DLD1 (cell line): ENCODE measurements around the gene CYB561.

Experiments
- in situ Hi-C: cut with HindIII; loops from 2 replicates; pipeline ENCODE4 v1.10.0; 2017; ENCODE audit warnings: low sequenced_read_pairs

The CYB561 gene

DNA sequence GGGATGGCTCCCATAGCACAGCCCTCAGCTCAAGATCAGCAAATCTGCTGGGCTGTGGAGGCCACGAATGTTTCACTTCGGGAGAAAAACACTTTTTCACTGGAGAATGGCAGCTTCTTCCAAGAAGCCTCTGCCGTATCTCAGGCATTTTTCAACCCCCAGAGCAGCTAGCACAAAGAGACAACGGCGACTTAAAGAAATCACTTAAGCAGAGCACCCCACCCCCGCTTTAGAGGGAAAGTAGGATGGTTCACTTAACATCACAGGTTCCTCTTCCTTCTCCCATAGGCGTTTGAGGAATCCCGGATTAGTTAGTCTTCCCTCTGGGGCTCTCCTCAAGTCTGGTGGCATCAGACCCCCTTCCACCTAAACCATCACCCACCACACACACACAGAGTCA, 27.6 kb downstream of the CYB561 start:
- in situ Hi-C loops: loop anchor here (10.0 kb wide), 1 partner anchor 414 kb away; no protein-coding TSS in a partner anchor

DNA sequence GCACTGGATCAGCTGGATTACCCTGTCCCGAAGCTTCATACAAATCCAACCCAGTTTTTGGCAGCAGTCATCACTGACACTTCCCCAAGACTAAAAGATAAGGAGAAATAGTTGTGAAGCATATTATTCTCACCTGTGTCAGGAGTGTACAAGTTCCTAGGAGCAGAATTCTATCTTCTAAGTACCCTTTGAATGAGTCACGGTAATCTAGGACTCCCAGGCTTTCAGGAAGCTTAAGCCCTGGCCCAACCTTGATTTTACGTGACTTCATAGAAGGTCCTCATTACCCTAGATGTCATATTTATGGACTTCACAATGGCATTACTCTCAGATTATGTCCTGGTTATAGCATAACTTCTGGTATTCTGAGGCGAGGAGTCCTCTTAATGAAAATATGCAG, 31.9 kb downstream of the CYB561 start:
- in situ Hi-C loops: loop anchor here (10.0 kb wide), 1 partner anchor 409 kb away; no protein-coding TSS in a partner anchor

DNA sequence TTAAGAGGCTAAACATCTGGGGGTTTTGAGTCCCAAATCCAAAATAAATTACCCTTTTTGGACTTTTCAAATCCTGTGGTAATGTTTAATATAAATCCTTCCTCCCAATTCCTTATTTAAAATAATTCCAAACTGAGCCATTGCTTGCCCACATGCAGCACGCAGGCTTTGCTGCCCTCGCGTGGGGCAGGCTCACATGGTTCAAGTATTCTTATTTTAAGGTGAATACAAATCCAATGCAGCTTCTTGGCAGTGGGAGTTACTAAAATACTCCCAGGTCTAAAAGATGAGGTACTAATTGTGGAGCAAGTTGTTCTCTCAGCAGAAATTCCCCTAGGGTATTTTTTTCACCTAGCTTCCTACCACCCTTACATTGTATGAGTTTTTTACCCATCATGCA, 33.0 kb downstream of the CYB561 start:
- in situ Hi-C loops: loop anchor here (10.0 kb wide), 1 partner anchor 408 kb away; no protein-coding TSS in a partner anchor

- in situ Hi-C loops: loop anchor here (10.0 kb wide), 1 partner anchor 407 kb away; no protein-coding TSS in a partner anchor
Observed at GRCh38 chr17:63412234-63412633, 33.9 kb downstream of the CYB561 start.

GRCh38 chr17:63407741-63408330, 38.3 kb downstream of the CYB561 start:
- in situ Hi-C loops: no loop called here

DNA sequence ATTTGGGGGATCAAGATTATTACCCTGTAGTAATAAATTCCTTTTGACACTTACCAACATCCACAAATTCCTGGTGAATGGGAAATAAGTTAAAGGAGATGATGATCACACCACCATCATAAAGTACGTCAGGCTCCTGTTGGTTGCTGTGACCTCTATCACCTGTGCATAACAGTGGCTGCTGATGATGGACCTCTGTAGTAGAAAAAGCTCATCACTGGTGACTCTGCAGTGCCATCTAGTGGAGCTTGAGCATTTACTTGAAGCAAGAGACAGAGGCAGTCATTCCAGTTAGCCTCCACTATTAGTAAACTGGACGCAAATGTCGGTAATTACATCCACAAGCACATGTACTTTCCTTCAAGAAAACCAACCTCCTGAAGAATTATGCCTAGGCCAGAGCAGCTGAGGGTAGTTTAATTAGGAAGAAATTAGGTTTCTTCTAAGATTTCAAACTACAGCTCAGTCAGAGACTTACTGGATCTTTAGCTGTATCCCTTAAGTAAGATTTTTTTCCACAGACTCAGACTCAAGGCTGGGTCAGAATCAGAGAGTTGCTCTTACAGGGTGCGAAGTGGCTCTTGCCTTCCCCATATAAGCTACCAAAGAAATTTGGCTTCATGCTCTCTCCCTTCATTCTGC, 39.3 kb downstream of the CYB561 start:
- in situ Hi-C loops: no loop called here

DNA sequence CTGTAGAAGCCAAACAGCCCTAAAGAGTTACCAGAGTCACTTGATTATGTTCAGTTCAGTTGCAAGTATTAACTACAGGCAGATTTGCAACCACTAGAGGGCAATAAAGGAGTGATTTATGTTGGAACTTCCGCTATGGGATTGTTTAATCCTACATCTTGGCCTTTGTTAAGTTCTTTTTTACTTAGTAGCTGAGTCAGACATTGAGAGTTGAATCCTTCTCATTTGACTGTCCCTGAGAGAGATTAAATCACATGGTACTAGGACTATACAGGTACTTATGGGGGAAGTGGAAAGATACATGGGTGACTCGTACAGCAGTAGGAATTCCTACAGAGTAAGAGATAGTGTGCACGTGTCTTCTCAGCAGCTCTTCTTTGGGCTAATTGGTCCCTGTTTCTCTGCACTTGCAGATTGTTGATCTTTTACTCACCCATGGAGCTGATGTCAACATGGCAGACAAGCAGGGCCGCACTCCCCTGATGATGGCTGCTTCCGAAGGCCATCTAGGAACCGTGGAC, 40.3 kb downstream of the CYB561 start:
- in situ Hi-C loops: no loop called here

- in situ Hi-C loops: no loop called here
Observed at GRCh38 chr17:63405020-63405419, 41.1 kb downstream of the CYB561 start.

GRCh38 chr17:63402431-63403212, 43.5 kb downstream of the CYB561 start:
- in situ Hi-C loops: no loop called here

DNA sequence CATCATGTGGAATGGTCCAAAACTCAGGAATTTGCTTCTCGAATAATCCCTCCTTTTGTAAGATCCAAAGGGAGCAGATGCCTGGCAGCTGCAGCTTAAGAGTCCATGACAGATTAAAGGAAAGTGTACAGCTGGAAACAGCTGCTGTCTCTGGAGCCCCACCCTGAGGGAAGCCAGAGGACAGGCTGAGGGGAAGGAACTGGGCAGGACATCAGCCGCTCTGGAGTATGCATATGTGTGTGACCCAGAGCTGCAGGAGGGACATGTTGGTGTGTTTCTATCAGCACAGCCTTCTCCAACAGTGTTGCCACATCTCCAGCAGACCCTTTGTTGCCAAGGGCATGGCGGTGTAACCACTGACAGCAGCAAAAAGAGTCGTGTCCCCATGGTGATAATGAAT, 46.2 kb downstream of the CYB561 start:
- in situ Hi-C loops: loop anchor here (25.0 kb wide), 1 partner anchor 288 kb away; no protein-coding TSS in a partner anchor

DNA sequence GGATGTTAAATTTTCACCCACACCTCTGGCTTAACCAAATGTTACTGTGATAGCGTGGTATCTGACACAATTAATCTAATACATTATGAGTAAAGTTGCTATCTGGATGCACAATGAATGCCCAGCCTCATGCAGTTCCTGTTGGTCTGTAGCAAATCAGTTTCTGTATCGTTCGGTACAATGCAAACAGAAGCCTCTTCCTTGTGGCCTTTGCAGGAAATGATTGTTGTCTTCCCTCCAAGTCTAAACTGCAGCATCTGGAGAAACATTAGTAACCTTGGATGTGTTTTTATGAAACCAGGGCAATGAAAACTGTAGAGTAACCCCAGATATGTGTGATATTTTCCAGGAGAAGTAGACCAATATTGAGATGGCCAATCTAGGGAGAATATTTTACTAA, 46.8 kb downstream of the CYB561 start:
- in situ Hi-C loops: loop anchor here (25.0 kb wide), 1 partner anchor 287 kb away; no protein-coding TSS in a partner anchor

DNA sequence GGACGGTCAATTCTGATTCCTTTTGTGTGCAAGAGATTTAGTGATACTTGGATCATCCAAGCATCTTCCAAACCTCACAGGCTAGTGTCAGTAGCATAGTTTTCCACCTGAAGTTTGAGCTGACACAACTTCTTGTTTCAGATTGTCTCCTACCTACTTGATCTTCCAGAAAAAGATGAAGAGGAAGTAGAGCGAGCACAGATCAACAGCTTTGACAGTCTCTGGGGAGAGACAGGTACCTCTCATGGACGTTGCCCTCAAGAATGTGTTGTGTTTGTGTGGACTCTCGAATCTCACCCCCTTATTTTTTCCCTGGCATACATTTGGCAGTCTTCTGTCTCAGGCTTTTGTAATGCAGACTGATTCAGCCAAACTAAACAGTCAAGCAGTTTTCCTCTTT, 47.4 kb downstream of the CYB561 start:
- in situ Hi-C loops: loop anchor here (25.0 kb wide), 1 partner anchor 286 kb away; no protein-coding TSS in a partner anchor

GRCh38 chr17:63395075-63395805, 50.9 kb downstream of the CYB561 start:
- in situ Hi-C loops: loop anchor here (25.0 kb wide), 1 partner anchor 283 kb away; no protein-coding TSS in a partner anchor

- in situ Hi-C loops: loop anchor here (25.0 kb wide), 1 partner anchor 278 kb away; no protein-coding TSS in a partner anchor
Observed at GRCh38 chr17:63390090-63390489, 56.0 kb downstream of the CYB561 start.

- in situ Hi-C loops: loop anchor here (25.0 kb wide), 1 partner anchor 275 kb away; no protein-coding TSS in a partner anchor
Observed at GRCh38 chr17:63387656-63388340, 58.3 kb downstream of the CYB561 start.

GRCh38 chr17:63382826-63383225, 63.3 kb downstream of the CYB561 start:
- in situ Hi-C loops: loop anchor here (25.0 kb wide), 1 partner anchor 271 kb away; no protein-coding TSS in a partner anchor
